Upper lobe of right lung (tissue), 1 donor: ENCODE data around the gene SDC1. TPM values are rescaled to one million over a fixed set of nuclear protein-coding genes. Genes with fewer than 3 reads are reported as not detected.
"Not testable (repeated sequence)": the region's sequence is repeated elsewhere in the genome, so short reads cannot be mapped to it uniquely, and the experiment has no call there.

Experiments
- ATAC-seq: fragments of 200-7000 bp; cut with Tn5 transposase; one replicate; pipeline ENCODE4 v1.9.1; 2020; ENCODE audit warnings: mild to moderate bottlenecking, moderate library complexity
- DNase-seq: peaks from one replicate; pipeline ENCODE4 v3.0.0-alpha.2; 2020
- H3K27ac ChIP-seq: fragments of 200-600 bp; one replicate; pipeline ENCODE4 v1.8.0; 2022
- H3K27me3 ChIP-seq: fragments of 200-600 bp; one replicate; pipeline ENCODE4 v1.8.0; 2022; ENCODE audit warnings: mild to moderate bottlenecking
- H3K36me3 ChIP-seq: fragments of 200-600 bp; one replicate; pipeline ENCODE4 v1.8.0; 2022
- H3K4me1 ChIP-seq: fragments of 200-600 bp; one replicate; pipeline ENCODE4 v1.8.0; 2022
- H3K4me3 ChIP-seq: fragments of 200-600 bp; one replicate; pipeline ENCODE4 v1.8.0; 2022; ENCODE audit warnings: mild to moderate bottlenecking
- H3K9me3 ChIP-seq: fragments of 200-600 bp; one replicate; pipeline ENCODE4 v1.8.0; 2022
- CTCF ChIP-seq: fragments of 200-600 bp; IDR thresholded peaks from one replicate; pipeline ENCODE4 v1.8.0; 2022; ENCODE audit warnings: antibody characterized with exemption
- intact Hi-C: fragments of 100-400 bp; cut with DNase I; formaldehyde crosslinking; loops from one replicate; pipeline ENCODE4 v1.11.0; 2022
- long read RNA-seq: library from polyadenylated mRNA; unstranded; transcript quantifications from one replicate; pipeline ENCODE4 v2.0.0, GENCODE V29; 2021
- total RNA-seq: library from RNA; stranded (reverse); fragmentation: NEBNext Ultra II Directional; extraction: Animal tissue kit (Norgen Biotek cat#: 25700); gene quantifications from one replicate; pipeline ENCODE4 v1.2.1, GENCODE V29; 2021
- donor health status: DM: no; HTN: yes; CAD: no; lungs with severe emphysema.

SDC1 gene, protein sequence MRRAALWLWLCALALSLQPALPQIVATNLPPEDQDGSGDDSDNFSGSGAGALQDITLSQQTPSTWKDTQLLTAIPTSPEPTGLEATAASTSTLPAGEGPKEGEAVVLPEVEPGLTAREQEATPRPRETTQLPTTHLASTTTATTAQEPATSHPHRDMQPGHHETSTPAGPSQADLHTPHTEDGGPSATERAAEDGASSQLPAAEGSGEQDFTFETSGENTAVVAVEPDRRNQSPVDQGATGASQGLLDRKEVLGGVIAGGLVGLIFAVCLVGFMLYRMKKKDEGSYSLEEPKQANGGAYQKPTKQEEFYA
- 148 TPM for total RNA-seq
- long read RNA-seq, transcript SDC1-202 (6 exons, 3,291 nt) = minor isoform, 33 of 405 reads
- long read RNA-seq, transcript SDC1-201 (5 exons, 3,147 nt) = major isoform, 200 of 405 reads
- long read RNA-seq, partial matches to known transcripts = 90 of 405 reads
- long read RNA-seq, other reads (novel, unspliced or antisense) = 82 of 405 reads

DNA sequence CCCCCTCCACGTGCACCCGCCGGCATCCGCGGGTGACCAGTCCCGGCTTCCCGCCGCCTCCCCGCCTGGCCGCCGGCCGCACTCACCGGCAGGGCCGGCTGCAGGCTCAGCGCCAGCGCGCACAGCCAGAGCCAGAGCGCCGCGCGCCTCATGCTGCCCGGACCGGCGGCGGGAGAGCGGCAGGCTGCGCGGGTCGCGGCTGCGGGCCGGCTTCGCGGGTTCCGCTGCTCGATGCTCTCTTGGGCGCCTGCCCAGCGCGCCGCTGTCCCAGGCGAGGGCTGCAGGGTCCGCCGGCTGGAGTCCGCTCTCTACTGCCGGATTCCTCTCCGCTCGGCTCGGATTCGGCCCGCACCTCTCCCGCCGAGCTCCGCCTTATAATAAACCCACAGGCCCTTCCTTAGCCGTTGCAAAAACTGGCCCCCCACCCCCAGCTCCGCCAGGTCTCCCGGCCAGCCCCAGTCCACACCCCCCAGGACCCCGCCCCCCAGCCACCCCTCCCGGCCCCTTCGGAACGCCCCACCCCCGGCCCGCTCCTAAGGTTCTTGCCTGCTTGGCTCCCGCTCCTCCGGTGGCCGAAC is at the start of gene SDC1:
TSS of gene SDC1 (minus strand) at position 415 of the 578 bp plus-strand sequence. CDS start at position 152, 263 bp downstream.
- intact Hi-C loops = no loop called here
- Histone ChIP-seq H3K27me3 (peaks cover 3% of the 10 kb centered on the region), H3K27ac (peak within 1 kb of the TSS; percentile 72), H3K4me3 (peak within 1 kb of the TSS; percentile 65), H3K36me3 (no peaks in the 10 kb centered on the region), H3K9me3 (no peaks in the 10 kb centered on the region), H3K4me1 (peaks cover 16% of the 10 kb centered on the region)
- no peak for TF ChIP-seq CTCF
- DNase-seq (peak; percentile 84), ATAC-seq (peak; percentile 70)

DNA sequence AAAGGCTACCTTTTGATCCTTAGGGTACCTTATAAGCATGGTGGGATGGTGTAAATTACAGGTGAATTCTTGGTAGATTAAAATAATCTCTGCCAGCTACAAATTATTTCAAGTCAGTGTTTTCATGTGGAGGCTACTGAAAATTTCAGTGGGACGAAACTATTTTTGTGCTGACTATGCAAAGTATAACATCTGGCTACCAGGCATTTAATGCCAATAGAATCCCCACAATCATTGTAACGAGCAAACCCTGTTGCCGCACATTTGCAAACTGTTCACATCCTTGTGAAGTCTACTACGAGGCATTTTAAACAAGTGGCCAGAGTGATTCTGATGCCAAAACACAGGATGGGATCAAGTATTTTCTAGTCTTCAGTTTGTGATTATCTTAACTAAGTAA is 48.1 kb upstream of the SDC1 start:
- no peak overlapping the region for H3K4me3 ChIP-seq
- no peaks in the 10 kb centered on the region for H3K4me1 ChIP-seq
- H3K27ac ChIP-seq = no peak overlapping the region
- peaks cover 34% of the 10 kb centered on the region for H3K36me3 ChIP-seq
- no peaks in the 10 kb centered on the region for H3K9me3 ChIP-seq
- no peak for ATAC-seq
- no peak for TF ChIP-seq CTCF
- intact Hi-C loops = no loop called here
- no peaks in the 10 kb centered on the region for H3K27me3 ChIP-seq
- no peak for DNase-seq

GRCh38 chr2:20268317-20268716 is 43.4 kb upstream of the SDC1 start:
- intact Hi-C loops, H3K27me3 ChIP-seq, DNase-seq, H3K4me3 ChIP-seq, H3K27ac ChIP-seq, H3K4me1 ChIP-seq, H3K9me3 ChIP-seq, ATAC-seq: not testable (repeated sequence)
- peaks cover 27% of the 10 kb centered on the region for H3K36me3 ChIP-seq

DNA sequence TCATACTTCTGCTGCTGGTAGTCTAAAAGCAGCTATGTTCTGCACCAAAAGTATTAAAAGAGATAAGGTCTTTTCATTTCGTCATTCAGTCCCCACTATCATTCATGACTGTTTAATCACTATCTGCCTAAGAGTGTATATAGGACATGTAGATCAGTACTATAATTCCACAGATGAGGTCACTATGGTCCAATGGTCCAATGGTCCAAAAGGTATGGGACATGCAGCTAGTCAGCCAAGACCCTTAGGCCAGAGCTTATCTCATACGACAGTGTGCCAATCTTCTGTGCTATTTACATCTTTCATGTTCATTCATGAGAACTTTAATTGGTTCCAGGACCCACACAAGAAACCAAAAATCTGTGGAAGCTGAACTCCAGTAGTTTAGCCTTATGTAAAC is 42.6 kb upstream of the SDC1 start:
- Histone ChIP-seq H3K4me1 (no peaks in the 10 kb centered on the region), H3K9me3 (no peaks in the 10 kb centered on the region), H3K4me3 (no peak overlapping the region), H3K36me3 (peaks cover 33% of the 10 kb centered on the region), H3K27ac (no peak overlapping the region), H3K27me3 (no peaks in the 10 kb centered on the region)
- DNase-seq (no peak), ATAC-seq (no peak)
- TF ChIP-seq CTCF = no peak
- intact Hi-C loops = no loop called here

DNA sequence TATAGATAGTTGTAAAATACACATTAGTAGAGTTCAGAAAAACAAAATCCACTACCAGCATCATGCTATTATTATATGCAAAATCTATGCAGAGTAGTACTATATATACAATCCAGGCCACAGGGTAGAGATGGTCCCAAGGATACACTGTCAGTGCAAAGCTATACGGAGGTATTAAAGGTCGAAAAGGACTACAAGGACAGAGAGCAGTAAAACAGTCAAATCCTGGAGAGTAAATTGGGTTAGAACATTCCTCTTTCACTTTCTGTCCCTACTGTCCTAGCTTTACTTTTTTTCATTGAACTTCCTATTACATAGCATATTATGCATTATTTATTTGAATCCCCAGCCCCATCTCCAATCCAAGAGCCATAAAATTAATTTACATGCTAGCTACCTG is 39.7 kb upstream of the SDC1 start:
- intact Hi-C loops = no loop called here
- Histone ChIP-seq H3K4me3 (no peak overlapping the region), H3K4me1 (no peaks in the 10 kb centered on the region), H3K36me3 (peaks cover 44% of the 10 kb centered on the region), H3K27me3 (no peaks in the 10 kb centered on the region), H3K27ac (no peak overlapping the region), H3K9me3 (no peaks in the 10 kb centered on the region)
- no peak for TF ChIP-seq CTCF
- ATAC-seq (no peak), DNase-seq (no peak)

DNA sequence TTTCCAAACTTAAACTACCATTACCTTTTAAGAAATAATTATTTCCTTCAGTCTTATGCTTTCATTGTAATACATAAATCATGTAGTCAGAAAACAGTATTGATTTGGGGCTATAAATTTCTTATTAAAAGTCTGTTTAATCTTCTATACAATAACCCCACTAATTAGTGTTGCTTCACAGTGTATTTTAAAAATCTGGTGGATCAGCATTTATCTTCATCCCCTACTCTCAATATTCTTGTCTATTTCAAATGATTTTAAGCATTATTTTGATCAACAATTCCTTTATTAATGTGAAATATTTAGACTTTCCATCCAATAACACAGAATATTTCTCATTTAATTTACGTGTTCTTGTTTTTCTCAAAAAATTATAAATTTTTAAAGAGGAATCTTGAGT is 32.5 kb upstream of the SDC1 start:
- Histone ChIP-seq H3K27ac (no peak overlapping the region), H3K27me3 (no peaks in the 10 kb centered on the region), H3K36me3 (peaks cover 87% of the 10 kb centered on the region), H3K4me1 (no peaks in the 10 kb centered on the region), H3K9me3 (no peaks in the 10 kb centered on the region), H3K4me3 (no peak overlapping the region)
- DNase-seq (no peak), ATAC-seq (no peak)
- no peak for TF ChIP-seq CTCF
- intact Hi-C loops = no loop called here
